ENCODE results near the gene MXI1. TPM values are rescaled to one million over a fixed set of nuclear protein-coding genes. Genes with fewer than 3 reads are reported as not detected.

Gene MXI1
- total RNA-seq, 1 experiment from 2014 or later: 31.8 TPM

- in situ Hi-C loops (cut with HindIII; ENCODE audit: low pct_unique_long_range_greater_than_20kb, low sequenced_read_pairs): no loop called here
- DNase-seq (ENCODE audit: low read depth): peak; percentile 97
These were observed 3.5 kb downstream of the MXI1 start for GRCh38 chr10:110210674-110211464.

DNA sequence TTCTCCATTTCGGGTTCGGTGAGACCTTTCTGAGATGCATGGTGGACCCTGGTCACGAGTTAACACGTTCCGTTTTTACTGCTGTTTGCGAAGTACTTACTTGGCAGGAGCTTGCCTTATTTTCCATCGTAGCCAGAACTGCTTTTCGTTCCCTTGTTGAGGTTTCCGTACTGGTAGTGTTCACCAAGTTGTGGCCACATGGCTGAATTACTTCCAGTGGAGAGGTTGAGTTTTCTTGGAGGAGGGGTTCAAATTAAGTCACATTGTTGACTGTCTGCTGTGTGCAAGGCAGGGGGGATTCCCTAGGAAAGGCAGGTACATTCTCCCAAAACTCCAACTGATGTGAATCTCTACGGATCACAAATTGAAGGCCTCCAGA, 4.0 kb downstream of the MXI1 start:
- in situ Hi-C loops (cut with HindIII; ENCODE audit: low pct_unique_long_range_greater_than_20kb, low sequenced_read_pairs): no loop called here
- DNase-seq (ENCODE audit: low read depth): no peak

GRCh38 chr10:110212119-110213006, 5.0 kb downstream of the MXI1 start:
- in situ Hi-C loops (cut with HindIII; ENCODE audit: low pct_unique_long_range_greater_than_20kb, low sequenced_read_pairs): no loop called here
- DNase-seq (ENCODE audit: low read depth): no peak

- in situ Hi-C loops (cut with HindIII; ENCODE audit: low pct_unique_long_range_greater_than_20kb, low sequenced_read_pairs): no loop called here
These were observed 7.0 kb downstream of the MXI1 start for GRCh38 chr10:110214371-110214826.

GRCh38 chr10:110215286-110216170, 8.1 kb downstream of the MXI1 start:
- in situ Hi-C loops (cut with HindIII; ENCODE audit: low pct_unique_long_range_greater_than_20kb, low sequenced_read_pairs): no loop called here

More at GRCh38 chr10:110214371-110214826, 7.0 kb downstream of the MXI1 start:
- DNase-seq (ENCODE audit: low read depth): no peak

DNA sequence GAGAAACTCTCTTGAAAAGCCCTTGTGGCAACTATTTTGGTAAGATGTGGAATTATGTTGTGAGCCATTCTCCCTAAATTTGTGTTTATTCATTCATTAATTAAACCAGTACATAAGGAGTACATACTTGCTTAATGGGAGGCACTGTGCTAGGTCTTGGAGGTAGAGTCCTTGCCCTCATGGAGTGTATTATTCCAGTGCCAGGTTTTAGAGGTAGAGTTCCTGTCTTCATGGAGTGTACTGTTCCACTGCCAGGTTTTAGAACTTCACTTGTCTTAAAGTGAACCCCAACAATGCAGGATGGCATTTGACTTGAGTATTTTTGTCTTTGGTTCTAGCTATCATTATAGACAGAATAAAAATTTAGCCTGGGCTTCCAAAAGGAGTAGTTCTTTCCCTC, 8.8 kb downstream of the MXI1 start:
- in situ Hi-C loops (cut with HindIII; ENCODE audit: low pct_unique_long_range_greater_than_20kb, low sequenced_read_pairs): no loop called here
- no peak for DNase-seq (ENCODE audit: low read depth)

More at GRCh38 chr10:110215286-110216170, 8.1 kb downstream of the MXI1 start:
- DNase-seq (ENCODE audit: low read depth): no peak

DNA sequence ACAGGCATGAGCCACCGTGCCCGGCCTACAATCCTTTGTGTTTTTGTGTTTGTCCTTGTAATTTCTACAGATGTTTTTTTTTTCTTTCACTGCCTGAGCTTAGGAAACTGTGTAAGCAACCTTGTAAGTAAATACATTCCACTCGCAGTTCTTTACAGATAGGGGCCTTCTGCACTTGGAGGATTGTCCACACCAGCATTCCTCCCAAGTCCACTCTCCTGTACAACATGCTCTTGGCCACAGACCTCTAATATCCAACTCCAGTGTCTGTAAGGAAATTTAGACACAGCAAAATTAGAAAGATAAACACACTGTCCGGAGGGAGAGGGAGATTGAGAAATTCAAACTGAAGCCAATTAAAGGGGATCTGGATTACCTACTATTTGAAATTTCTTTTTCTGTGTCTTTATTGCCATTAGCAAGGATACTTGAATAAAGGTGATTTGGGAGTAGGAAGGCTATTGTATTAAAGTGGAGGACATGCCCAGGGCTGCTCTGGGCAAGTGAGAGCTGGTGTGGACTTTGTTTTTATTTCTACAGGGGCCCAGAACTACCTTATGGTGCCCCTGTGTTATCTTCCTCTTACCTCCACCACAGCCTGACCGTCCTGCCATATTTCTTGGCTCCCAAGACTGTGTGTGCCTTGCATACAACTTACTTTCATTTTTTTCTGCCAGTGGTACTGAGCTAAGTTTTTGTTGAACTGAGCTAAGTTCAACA, 9.7 kb downstream of the MXI1 start:
- in situ Hi-C loops (cut with HindIII; ENCODE audit: low pct_unique_long_range_greater_than_20kb, low sequenced_read_pairs): no loop called here
- no peak for DNase-seq (ENCODE audit: low read depth)

DNA sequence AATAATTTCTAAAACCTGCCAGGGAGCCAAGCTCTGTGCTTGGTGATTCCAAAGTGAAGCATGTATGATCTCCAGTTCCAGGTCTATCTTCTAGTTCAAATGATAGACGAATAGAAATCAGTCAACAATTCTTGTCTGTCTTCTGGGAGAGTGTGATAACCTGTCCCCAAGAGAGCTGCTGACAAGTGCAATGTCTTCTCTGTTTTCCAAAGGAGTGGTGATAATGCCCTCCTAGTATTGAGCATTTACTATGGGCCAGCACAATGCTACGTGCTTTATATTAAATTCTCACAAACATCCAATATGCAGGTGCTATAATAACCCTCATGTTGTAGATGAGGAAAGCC, 10.2 kb downstream of the MXI1 start:
- no peak for DNase-seq (ENCODE audit: low read depth)
- in situ Hi-C loops (cut with HindIII; ENCODE audit: low pct_unique_long_range_greater_than_20kb, low sequenced_read_pairs): no loop called here

GRCh38 chr10:110218632-110219031, 11.2 kb downstream of the MXI1 start:
- in situ Hi-C loops (cut with HindIII; ENCODE audit: low pct_unique_long_range_greater_than_20kb, low sequenced_read_pairs): no loop called here

DNA sequence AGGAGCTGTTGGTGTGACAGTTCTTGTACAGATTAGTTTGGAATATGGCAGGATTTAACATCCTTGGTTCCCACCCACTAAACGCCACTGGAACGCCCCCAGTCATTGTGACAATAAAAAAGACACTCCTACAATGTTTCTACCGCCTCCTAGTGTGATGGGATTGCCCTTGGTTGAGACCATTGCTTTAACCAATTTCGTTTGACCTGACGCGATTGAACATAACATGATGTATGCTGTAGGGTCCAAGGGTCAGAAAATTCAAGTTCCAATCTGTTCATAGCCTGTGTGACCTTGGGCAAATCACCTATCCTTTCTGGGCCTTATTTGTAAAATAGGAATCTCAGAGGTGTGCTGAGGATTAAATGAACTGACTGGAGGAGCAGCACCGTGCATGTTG, 12.5 kb downstream of the MXI1 start:
- in situ Hi-C loops (cut with HindIII; ENCODE audit: low pct_unique_long_range_greater_than_20kb, low sequenced_read_pairs): no loop called here

More at GRCh38 chr10:110218632-110219031, 11.2 kb downstream of the MXI1 start:
- no peak for DNase-seq (ENCODE audit: low read depth)

DNA sequence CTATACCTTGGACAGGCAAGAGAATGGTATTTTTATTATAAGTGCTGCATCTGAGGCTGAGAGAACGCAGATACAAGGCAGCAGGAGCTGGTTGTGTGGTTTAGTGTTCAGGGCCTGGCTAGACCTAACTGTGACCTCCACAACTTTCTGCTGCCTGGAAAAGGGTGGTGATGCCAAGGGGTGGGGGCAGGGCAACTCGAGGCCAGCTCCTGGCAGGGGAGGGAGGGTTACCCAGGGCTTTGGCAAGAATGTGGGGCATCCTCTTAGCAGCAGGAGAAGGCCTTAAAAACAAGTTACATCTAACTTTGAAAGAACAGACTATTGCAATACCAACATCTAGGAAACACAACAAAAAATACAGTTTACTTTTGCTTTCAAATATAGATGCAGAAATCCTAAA, 13.0 kb downstream of the MXI1 start:
- DNase-seq (ENCODE audit: low read depth): no peak
- in situ Hi-C loops (cut with HindIII; ENCODE audit: low pct_unique_long_range_greater_than_20kb, low sequenced_read_pairs): no loop called here

More for the DNA sequence above, 12.5 kb downstream of the MXI1 start:
- DNase-seq (ENCODE audit: low read depth): no peak

DNA sequence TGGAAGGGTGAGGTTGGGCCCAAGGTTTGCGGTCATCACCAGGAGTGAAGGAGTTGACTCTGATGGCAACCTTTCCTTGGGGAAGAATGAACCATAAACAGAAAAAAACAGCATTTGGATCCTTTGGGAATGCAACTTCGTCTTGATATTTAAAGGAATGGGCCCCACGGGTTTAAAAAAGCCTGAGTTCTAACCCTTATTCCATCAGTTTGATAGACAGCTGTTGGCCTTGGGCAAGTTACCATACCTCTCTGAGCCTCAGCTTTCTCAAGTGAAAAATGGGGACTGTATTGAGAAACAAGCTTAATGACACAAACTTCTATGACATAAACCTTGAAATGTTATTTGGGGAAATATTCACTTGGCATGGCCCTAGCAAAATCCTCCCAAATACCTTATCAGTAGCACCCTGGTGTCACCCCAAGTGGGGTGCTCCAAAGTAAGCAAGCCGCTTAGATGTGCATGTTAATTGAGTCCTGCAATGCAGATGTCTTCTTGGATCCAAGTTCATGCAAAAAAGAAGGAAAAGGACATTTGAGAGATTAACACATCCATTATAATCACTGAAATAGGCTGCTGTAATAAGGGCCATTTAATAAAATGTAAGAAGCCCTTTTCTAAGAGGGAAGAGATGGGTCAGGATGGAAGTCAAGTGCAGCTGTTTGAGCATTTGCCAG, 13.8 kb downstream of the MXI1 start:
- no peak for DNase-seq (ENCODE audit: low read depth)
- in situ Hi-C loops (cut with HindIII; ENCODE audit: low pct_unique_long_range_greater_than_20kb, low sequenced_read_pairs): no loop called here

- peak; percentile 58 for DNase-seq (ENCODE audit: low read depth)
- in situ Hi-C loops (cut with HindIII; ENCODE audit: low pct_unique_long_range_greater_than_20kb, low sequenced_read_pairs): no loop called here
These were observed 14.4 kb downstream of the MXI1 start for GRCh38 chr10:110221721-110222261.

DNA sequence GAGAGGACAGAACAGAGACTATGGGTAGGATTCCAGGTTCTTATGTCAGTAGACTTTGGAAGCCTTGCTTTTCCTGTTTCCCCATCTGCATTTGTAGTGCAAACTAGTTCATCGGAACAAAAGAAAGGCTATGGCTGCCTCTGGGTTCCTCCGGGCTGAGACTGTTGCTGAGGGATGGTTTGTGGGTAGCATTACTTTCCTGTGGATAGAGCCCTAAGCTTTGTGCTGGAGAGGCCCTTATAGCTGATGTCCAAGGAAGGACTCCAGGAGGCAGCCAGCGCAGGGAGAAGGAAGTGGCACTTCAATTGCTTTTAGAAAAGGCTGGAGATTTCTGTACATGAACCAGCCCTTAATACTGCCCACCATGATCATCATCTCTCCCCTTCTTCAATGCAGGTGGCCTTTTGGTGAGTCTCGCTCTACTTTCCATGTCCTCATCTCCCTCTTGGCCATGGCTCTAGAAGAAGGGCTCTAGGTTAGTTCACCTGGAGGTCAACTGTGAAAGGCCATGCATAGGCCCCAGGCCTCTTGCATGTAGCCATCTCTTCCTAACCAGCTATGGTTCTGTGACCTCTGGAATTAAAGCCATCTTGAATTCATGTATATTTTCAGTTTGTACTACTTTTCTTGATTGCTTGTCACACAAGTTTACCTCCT, 15.4 kb downstream of the MXI1 start:
- in situ Hi-C loops (cut with HindIII; ENCODE audit: low pct_unique_long_range_greater_than_20kb, low sequenced_read_pairs): no loop called here
- no peak for DNase-seq (ENCODE audit: low read depth)

- in situ Hi-C loops (cut with HindIII; ENCODE audit: low pct_unique_long_range_greater_than_20kb, low sequenced_read_pairs): no loop called here
- DNase-seq (ENCODE audit: low read depth): no peak
These were observed 16.0 kb downstream of the MXI1 start for GRCh38 chr10:110223298-110223925.

- no peak for DNase-seq (ENCODE audit: low read depth)
- in situ Hi-C loops (cut with HindIII; ENCODE audit: low pct_unique_long_range_greater_than_20kb, low sequenced_read_pairs): no loop called here
These were observed 17.6 kb downstream of the MXI1 start for GRCh38 chr10:110224992-110225391.
